CD4-positive, alpha-beta memory T cell (primary cell): Measurements from ENCODE around the gene AP3M1. TPM values are rescaled to one million over a fixed set of nuclear protein-coding genes. Genes with fewer than 3 reads are reported as not detected.
A peak's percentile ranks its signal among the peaks of the same experiment; 100 is the strongest.

Source experiments
- CTCF ChIA-PET: fragments of 350-600 bp; sonication (Branson Sonifier 250); formaldehyde crosslinking; loops from one replicate; lab custom pipeline; 2021; ENCODE audit warnings: inconsistent platforms; ENCODE audit not compliant: partially characterized antibody; lab: Charles Lee
- POLR2A ChIA-PET: fragments of 350-600 bp; sonication (Branson Sonifier 250); formaldehyde crosslinking; loops from one replicate; lab custom pipeline; 2021; ENCODE audit not compliant: partially characterized antibody; lab: Charles Lee
- DNase-seq, 5 donors: peaks; one replicate each; pipeline versions ENCODE4 v3.0.0 to v3.0.0-alpha.2; 2020 to 2022; ENCODE audit warnings: mixed read lengths in 1 of 5
- H3K27ac ChIP-seq: one replicate; pipeline ENCODE4 v1.7.0; 2013; ENCODE audit warnings: low read depth, low read length
- H3K27me3 ChIP-seq: 2 replicates; pipeline ENCODE4 v1.7.0; 2013; ENCODE audit warnings: mild to moderate bottlenecking, low read length, moderate library complexity; ENCODE audit not compliant: insufficient read depth
- H3K36me3 ChIP-seq: 2 replicates; pipeline ENCODE4 v1.7.0; 2013; ENCODE audit warnings: mild to moderate bottlenecking, low read length, moderate library complexity; ENCODE audit not compliant: insufficient read depth
- H3K4me1 ChIP-seq: 2 replicates; pipeline ENCODE4 v1.7.0; 2013; ENCODE audit warnings: mild to moderate bottlenecking, low read length, moderate library complexity; ENCODE audit not compliant: insufficient read depth
- H3K4me3 ChIP-seq, 2 donors: one replicate each; pipeline ENCODE4 v1.7.0; 2013; ENCODE audit warnings: low read length in 2 of 2, mild to moderate bottlenecking in 1 of 2
- H3K9me3 ChIP-seq, 2 donors: one replicate each; pipeline ENCODE4 v1.7.0; 2013; ENCODE audit warnings: low read length in 2 of 2, control low read depth in 1 of 2; ENCODE audit not compliant: control insufficient read depth in 1 of 2
- H3K27ac Mint-ChIP-seq, 7 donors: one replicate each; pipeline ENCODE4 v1.8.0; 2020 to 2021; ENCODE audit warnings: mixed read lengths in 7 of 7, mild to moderate bottlenecking in 6 of 7, inconsistent platforms in 3 of 7, moderate library complexity in 3 of 7
- H3K27me3 Mint-ChIP-seq, 2 donors: one replicate each; pipeline ENCODE4 v1.8.0; 2020 to 2021; ENCODE audit warnings: mixed read lengths in 2 of 2
- H3K36me3 Mint-ChIP-seq, 2 donors: one replicate each; pipeline ENCODE4 v1.8.0; 2020 to 2021; ENCODE audit warnings: mixed read lengths in 2 of 2, inconsistent platforms in 1 of 2, mild to moderate bottlenecking in 1 of 2
- H3K4me1 Mint-ChIP-seq, 4 donors: one replicate each; pipeline ENCODE4 v1.8.0; 2020 to 2021; ENCODE audit warnings: mixed read lengths in 4 of 4, mild to moderate bottlenecking in 1 of 4
- H3K4me3 Mint-ChIP-seq, 8 donors: one replicate each; pipeline ENCODE4 v1.8.0; 2020 to 2021; ENCODE audit warnings: mixed read lengths in 8 of 8, mild to moderate bottlenecking in 7 of 8, moderate library complexity in 6 of 8, inconsistent platforms in 3 of 8
- H3K9me3 Mint-ChIP-seq, 8 donors: one replicate each; pipeline ENCODE4 v1.8.0; 2020 to 2021; ENCODE audit warnings: mixed read lengths in 8 of 8, mild to moderate bottlenecking in 5 of 8, inconsistent platforms in 3 of 8, moderate library complexity in 1 of 8
- intact Hi-C: fragments of 100-400 bp; cut with micrococcal nuclease; formaldehyde crosslinking; loops from one replicate; pipeline ENCODE4 v1.15.1; 2023
- polyA plus RNA-seq, 2 donors: library from polyadenylated mRNA; unstranded; fragments of 300-500 nt; fragmentation: Illumina TruSeq; gene quantifications; one replicate each; pipeline ENCODE4 v1.2.3, GENCODE V29; 2021
- total RNA-seq, 2 experiments: library from RNA; stranded (reverse); gene quantifications; one replicate each; pipeline ENCODE4 v1.2.3, GENCODE V29; 2021

AP3M1 gene
- total and polyA plus RNA-seq, 4 experiments from 2014 or later: 28.7 to 38.8 (median 38.1) TPM

- no peak overlapping the region for H3K27ac ChIP-seq
- intact Hi-C loops: loop anchor here (5.0 kb wide), 1 partner anchor 213 kb away; no protein-coding TSS in a partner anchor
- no peak overlapping the region for H3K4me3 Mint-ChIP-seq
These were observed 50.8 kb downstream of the AP3M1 start for GRCh38 chr10:74099836-74100235.

GRCh38 chr10:74099420-74099819 is 51.2 kb downstream of the AP3M1 start:
- Histone ChIP-seq H3K4me3 (no peak overlapping the region), H3K27ac (no peak overlapping the region), H3K36me3 (peaks cover 69% of the 10 kb centered on the region), H3K4me1 (no peaks in the 10 kb centered on the region), H3K27me3 (no peaks in the 10 kb centered on the region), H3K9me3 (no peaks in the 10 kb centered on the region)
- Mint-ChIP-seq H3K4me1 (peaks cover 0 to 3% (median under 1%) of the 10 kb centered on the region in 4 donors), H3K36me3 (peaks cover 60 to 82% of the 10 kb centered on the region in 2 donors), H3K9me3 (no peaks in the 10 kb centered on the region), H3K27ac (peak overlapping the region in 5 of 7 donors; percentile 32 to 71 (median 54)), H3K4me3 (no peak overlapping the region), H3K27me3 (no peaks in the 10 kb centered on the region)
- intact Hi-C loops: no loop called here
- CTCF ChIA-PET: interaction anchor here (1.1 to 2.5 kb wide), 5 partner anchors 24 to 220 kb away, joined by 4 to 8 read pairs (median 5); no protein-coding TSS in a partner anchor
- no peak for DNase-seq
- POLR2A ChIA-PET: no interaction called here

More at GRCh38 chr10:74099836-74100235, 50.8 kb downstream of the AP3M1 start:
- no peaks in the 10 kb centered on the region for H3K27me3 ChIP-seq
- H3K4me1 ChIP-seq: no peaks in the 10 kb centered on the region
- H3K36me3 ChIP-seq: peaks cover 69% of the 10 kb centered on the region
- H3K4me1 Mint-ChIP-seq: peaks cover 0 to 3% (median under 1%) of the 10 kb centered on the region in 4 donors
- no peaks in the 10 kb centered on the region for H3K9me3 Mint-ChIP-seq
- H3K36me3 Mint-ChIP-seq: peaks cover 59 to 82% of the 10 kb centered on the region in 2 donors
- POLR2A ChIA-PET: no interaction called here
- no peaks in the 10 kb centered on the region for H3K27me3 Mint-ChIP-seq
- H3K27ac Mint-ChIP-seq: peak overlapping the region in 4 of 7 donors; percentile 32 to 56 (median 36)
- no peak overlapping the region for H3K4me3 ChIP-seq
- no peaks in the 10 kb centered on the region for H3K9me3 ChIP-seq
- no peak for DNase-seq
- CTCF ChIA-PET: interaction anchor here (1.4 to 2.5 kb wide), 3 partner anchors 159 to 220 kb away, joined by 5 to 8 read pairs (median 6); no protein-coding TSS in a partner anchor

GRCh38 chr10:74097776-74098175 is 52.9 kb downstream of the AP3M1 start:
- H3K4me3 ChIP-seq: no peak overlapping the region
- Mint-ChIP-seq H3K27ac (peak overlapping the region in 2 of 7 donors; percentile 42 to 45), H3K27me3 (no peaks in the 10 kb centered on the region), H3K4me1 (peaks cover 0 to 3% (median under 1%) of the 10 kb centered on the region in 4 donors), H3K36me3 (peaks cover 55 to 74% of the 10 kb centered on the region in 2 donors), H3K9me3 (no peaks in the 10 kb centered on the region), H3K4me3 (no peak overlapping the region)
- no peaks in the 10 kb centered on the region for H3K27me3 ChIP-seq
- H3K36me3 ChIP-seq: peaks cover 68% of the 10 kb centered on the region
- intact Hi-C loops: no loop called here
- DNase-seq: no peak
- H3K9me3 ChIP-seq: no peaks in the 10 kb centered on the region
- H3K4me1 ChIP-seq: no peaks in the 10 kb centered on the region
- H3K27ac ChIP-seq: no peak overlapping the region
- ChIA-PET POLR2A (no interaction called here), CTCF (interaction anchor here (1.8 kb wide), 1 partner anchor 211 kb away, joined by 4 read pairs; no protein-coding TSS in a partner anchor)

GRCh38 chr10:74096777-74097176 is 53.9 kb downstream of the AP3M1 start:
- CTCF ChIA-PET: interaction anchor here (1.6 kb wide), 1 partner anchor 40 kb away, joined by 3 read pairs; no protein-coding TSS in a partner anchor
- H3K27ac ChIP-seq: no peak overlapping the region

GRCh38 chr10:74094231-74094630 is 56.4 kb downstream of the AP3M1 start:
- Histone ChIP-seq H3K27ac (no peak overlapping the region), H3K36me3 (peaks cover 73% of the 10 kb centered on the region), H3K4me1 (no peaks in the 10 kb centered on the region), H3K4me3 (no peak overlapping the region), H3K27me3 (no peaks in the 10 kb centered on the region), H3K9me3 (no peaks in the 10 kb centered on the region)
- Mint-ChIP-seq H3K9me3 (no peaks in the 10 kb centered on the region), H3K27me3 (no peaks in the 10 kb centered on the region), H3K4me3 (no peak overlapping the region), H3K27ac (peak overlapping the region in 4 of 7 donors; percentile 35 to 70 (median 64)), H3K36me3 (peaks cover 65 to 75% of the 10 kb centered on the region in 2 donors), H3K4me1 (peaks cover 0 to 3% (median under 1%) of the 10 kb centered on the region in 4 donors)
- ChIA-PET POLR2A (no interaction called here), CTCF (interaction anchor here (0.8 to 3.6 kb wide), 4 partner anchors 9 to 208 kb away, joined by 3 to 22 read pairs (median 6); no protein-coding TSS in a partner anchor)
- no peak for DNase-seq
- intact Hi-C loops: no loop called here

More at GRCh38 chr10:74096777-74097176, 53.9 kb downstream of the AP3M1 start:
- Histone ChIP-seq H3K36me3 (peaks cover 74% of the 10 kb centered on the region), H3K9me3 (no peaks in the 10 kb centered on the region), H3K4me1 (no peaks in the 10 kb centered on the region), H3K4me3 (no peak overlapping the region), H3K27me3 (no peaks in the 10 kb centered on the region)
- no peak for DNase-seq
- POLR2A ChIA-PET: no interaction called here
- no peaks in the 10 kb centered on the region for H3K9me3 Mint-ChIP-seq
- no peaks in the 10 kb centered on the region for H3K27me3 Mint-ChIP-seq
- H3K4me1 Mint-ChIP-seq: peaks cover 0 to 3% (median under 1%) of the 10 kb centered on the region in 4 donors
- H3K36me3 Mint-ChIP-seq: peaks cover 61 to 74% of the 10 kb centered on the region in 2 donors
- peak overlapping the region in 4 of 7 donors; percentile 16 to 55 (median 32) for H3K27ac Mint-ChIP-seq
- no peak overlapping the region for H3K4me3 Mint-ChIP-seq
- intact Hi-C loops: no loop called here

- ChIA-PET CTCF (interaction anchor here (0.8 to 3.6 kb wide), 4 partner anchors 10 to 207 kb away, joined by 3 to 22 read pairs (median 6); no protein-coding TSS in a partner anchor), POLR2A (no interaction called here)
- H3K27ac Mint-ChIP-seq: peak overlapping the region in 1 of 7 donors; percentile 42
- Histone ChIP-seq H3K9me3 (no peaks in the 10 kb centered on the region), H3K4me3 (no peak overlapping the region), H3K36me3 (peaks cover 71% of the 10 kb centered on the region), H3K4me1 (no peaks in the 10 kb centered on the region), H3K27me3 (no peaks in the 10 kb centered on the region), H3K27ac (no peak overlapping the region)
- H3K9me3 Mint-ChIP-seq: no peaks in the 10 kb centered on the region
- no peaks in the 10 kb centered on the region for H3K27me3 Mint-ChIP-seq
- H3K4me1 Mint-ChIP-seq: peaks cover 0 to 2% (median 0%) of the 10 kb centered on the region in 4 donors
- peaks cover 65 to 75% of the 10 kb centered on the region in 2 donors for H3K36me3 Mint-ChIP-seq
- no peak overlapping the region for H3K4me3 Mint-ChIP-seq
- intact Hi-C loops: no loop called here
- no peak for DNase-seq
These were observed 57.0 kb downstream of the AP3M1 start for GRCh38 chr10:74093530-74094164.

GRCh38 chr10:74092372-74092771 is 58.3 kb downstream of the AP3M1 start:
- ChIA-PET CTCF (interaction anchor here (0.8 to 3.1 kb wide), 6 partner anchors 11 to 205 kb away, joined by 3 to 12 read pairs (median 4); no protein-coding TSS in a partner anchor), POLR2A (no interaction called here)
- Mint-ChIP-seq H3K27ac (peak overlapping the region in 2 of 7 donors; percentile 19 to 59), H3K27me3 (no peaks in the 10 kb centered on the region), H3K4me1 (peaks cover 0 to 2% (median 0%) of the 10 kb centered on the region in 4 donors), H3K4me3 (no peak overlapping the region), H3K36me3 (peaks cover 55 to 69% of the 10 kb centered on the region in 2 donors), H3K9me3 (no peaks in the 10 kb centered on the region)
- Histone ChIP-seq H3K9me3 (no peaks in the 10 kb centered on the region), H3K4me1 (no peaks in the 10 kb centered on the region), H3K27me3 (no peaks in the 10 kb centered on the region), H3K4me3 (no peak overlapping the region), H3K36me3 (peaks cover 59% of the 10 kb centered on the region), H3K27ac (no peak overlapping the region)
- DNase-seq: no peak
- intact Hi-C loops: no loop called here
